Measurements from ENCODE around the gene RPS17. TPM values are rescaled to one million over a fixed set of nuclear protein-coding genes. Genes with fewer than 3 reads are reported as not detected.

The RPS17 gene
- total and polyA plus RNA-seq, 2 of the 4 experiments (the other 2 are of a cell fraction): 2,617 to 4,201 TPM

DNA sequence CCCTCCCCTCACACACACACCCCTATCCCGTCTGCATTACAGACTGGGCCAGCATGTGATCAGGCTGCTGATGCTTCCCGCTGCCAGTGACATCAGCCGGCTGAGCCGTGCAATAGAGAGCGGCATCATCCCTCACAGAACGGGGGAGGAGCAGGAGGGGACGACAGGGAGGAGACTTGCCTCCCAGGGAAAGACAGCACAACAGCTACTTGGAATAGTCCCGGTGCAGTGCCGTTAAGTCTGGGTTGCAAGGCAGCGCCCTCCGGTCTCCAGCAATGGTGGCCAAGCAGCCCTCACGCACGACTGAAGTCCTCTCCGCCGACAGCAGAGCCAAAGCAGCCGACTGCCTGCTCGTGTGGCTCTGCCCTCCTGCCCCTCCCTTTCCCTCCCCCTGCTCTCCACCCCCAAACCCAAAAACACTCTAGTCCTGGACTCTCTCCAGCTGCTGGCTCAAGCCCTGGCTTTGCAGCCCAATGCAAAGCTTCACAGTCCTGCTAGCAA, 31.5 kb upstream of the RPS17 start (continued):
- TF ChIP-seq BHLHE40 (IDR thresholded peaks at IDR 0.05; ENCODE audit: low read depth, low read length): peak; percentile 36; the same call in 1 of the 2 replicates

DNA sequence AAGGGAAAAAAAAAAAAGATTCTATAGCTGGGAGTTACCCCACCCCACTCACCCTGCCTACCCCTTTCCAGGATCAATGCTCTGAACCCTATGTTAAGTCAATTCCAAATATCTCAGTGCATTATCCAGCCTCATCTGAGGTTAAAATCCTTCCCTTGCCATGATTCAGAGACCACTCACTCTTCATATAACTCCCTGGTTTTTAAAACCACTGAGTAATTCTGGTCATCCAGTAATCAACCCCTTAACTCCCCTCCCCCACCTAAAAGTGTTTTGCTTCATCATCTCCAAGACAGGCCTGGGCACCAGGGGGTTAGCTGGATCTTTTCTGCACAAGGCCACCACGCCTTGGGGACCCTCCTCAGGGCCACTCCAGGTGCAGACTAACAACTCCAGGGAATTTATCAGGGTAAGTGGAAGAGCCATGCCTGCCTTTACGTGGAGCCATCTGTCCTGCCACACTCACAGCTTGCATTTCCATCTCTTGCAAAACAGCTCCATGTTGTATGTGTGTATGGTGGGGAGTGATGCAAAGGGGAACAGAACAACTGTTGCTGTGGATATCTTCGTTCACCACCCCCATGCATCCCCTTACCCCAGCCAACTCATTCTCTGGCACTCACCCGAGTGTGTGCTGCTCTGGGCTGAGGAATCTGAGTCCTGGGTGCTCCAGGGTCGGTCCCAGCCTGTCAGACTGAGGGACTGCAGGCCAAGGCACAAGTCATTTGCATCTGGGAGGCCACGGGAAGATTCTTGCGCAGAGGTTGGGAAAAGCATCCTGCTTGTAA, 30.7 kb upstream of the RPS17 start:
- peaks cover 11% of the 10 kb centered on the region for H3K4me1 ChIP-seq (ENCODE audit: control insufficient read depth, insufficient read depth, low read length)
- H2AFZ ChIP-seq (replicated peaks; ENCODE audit: low read length, poor library complexity): peak overlapping the region; percentile 96
- H3K9me3 ChIP-seq (ENCODE audit: control insufficient read depth, insufficient read depth, low read length): no peaks in the 10 kb centered on the region
- H2AK9ac ChIP-seq (replicated peaks; ENCODE audit: low read depth, low read length, poor library complexity): peak overlapping the region; percentile 86
- CTCF ChIA-PET: no interaction called here
- DNase-seq (peak; percentile 70), ATAC-seq (ENCODE audit: low read depth) (0 out of 2 replicates have a peak, but pooled peaks have one; percentile 3)
- no CpG with 5 or more reads among the region's 7 CpGs for WGBS, 2 experiments (ENCODE audit: extremely low coverage in 2 of 2, insufficient read length in 1 of 2)
- peaks cover 0 to 7% of the 10 kb centered on the region in 2 experiments; a peak in 1 of 4 replicates for H3K79me1 ChIP-seq (ENCODE audit: low read depth in 1 of 2, low read length in 2 of 2)
- H3K18ac ChIP-seq (ENCODE audit: low read depth, low read length): peak overlapping the region; percentile 4; the same call in 1 of the 2 replicates
- dilution Hi-C loops (cut with HindIII; ENCODE audit: low sequenced_read_pairs, unreplicated experiment): no loop called here
- intact Hi-C loops (cut with micrococcal nuclease): no loop called here
- no peak overlapping the region for H3K56ac ChIP-seq (ENCODE audit: extremely low read depth, insufficient read depth, low read length)
- peak overlapping the region; percentile 4; the same call in 1 of the 2 replicates for H2BK20ac ChIP-seq (ENCODE audit: low read depth, low read length)
- H3K9me1 ChIP-seq (ENCODE audit: insufficient read depth, low read length): peaks cover 4% of the 10 kb centered on the region; the same call in 1 of the 2 replicates
- H4K5ac ChIP-seq (ENCODE audit: low read depth, low read length): peak overlapping the region; percentile 23; the same call in 1 of the 2 replicates
- BruUV-seq (replicated peaks): no TSS peak
- in situ Hi-C loops (cut with MboI; ENCODE audit: low sequenced_read_pairs): no loop called here
- peak overlapping the region; percentile 50; the same call in 1 of the 2 replicates for H3K27ac ChIP-seq (ENCODE audit: insufficient read depth, low read length)
- H2BK15ac ChIP-seq (ENCODE audit: low read depth, low read length): no peak overlapping the region; the same call in 2 of the 3 replicates
- H3K4me3 ChIP-seq (ENCODE audit: insufficient read depth, low read depth, low read length): 0 out of 2 replicates have a peak overlapping the region, but pooled peaks have one; percentile 5
- H2AK5ac ChIP-seq (ENCODE audit: low read depth, low read length): peak overlapping the region; percentile 60; the same call in 1 of the 2 replicates
- TF ChIP-seq SMC3 (IDR thresholded peaks at IDR 0.05; ENCODE audit: low read depth, low read length) (no peak), MAFK (IDR thresholded peaks at IDR 0.05; ENCODE audit: low read depth, low read length) (no peak), RFX5 (IDR thresholded peaks at IDR 0.05; ENCODE audit: low read depth, low read length) (no peak), CEBPB (IDR thresholded peaks at IDR 0.05; ENCODE audit: low read depth, low read length) (peak; percentile 55)
- TF ChIP-seq, protein P1, sequence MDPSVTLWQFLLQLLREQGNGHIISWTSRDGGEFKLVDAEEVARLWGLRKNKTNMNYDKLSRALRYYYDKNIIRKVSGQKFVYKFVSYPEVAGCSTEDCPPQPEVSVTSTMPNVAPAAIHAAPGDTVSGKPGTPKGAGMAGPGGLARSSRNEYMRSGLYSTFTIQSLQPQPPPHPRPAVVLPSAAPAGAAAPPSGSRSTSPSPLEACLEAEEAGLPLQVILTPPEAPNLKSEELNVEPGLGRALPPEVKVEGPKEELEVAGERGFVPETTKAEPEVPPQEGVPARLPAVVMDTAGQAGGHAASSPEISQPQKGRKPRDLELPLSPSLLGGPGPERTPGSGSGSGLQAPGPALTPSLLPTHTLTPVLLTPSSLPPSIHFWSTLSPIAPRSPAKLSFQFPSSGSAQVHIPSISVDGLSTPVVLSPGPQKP (IDR thresholded peaks at IDR 0.05; ENCODE audit: borderline replicate concordance, low read depth, low read length): no peak
- no peak overlapping the region for H4K91ac ChIP-seq (ENCODE audit: insufficient read depth, low read depth, low read length)
- H3K9ac ChIP-seq (ENCODE audit: low read depth, low read length): peak overlapping the region; percentile 33
- H4K8ac ChIP-seq (ENCODE audit: low read depth in 2 of 2, low read length in 2 of 2): peak overlapping the region; percentile 35 to 59; a peak in 3 of 4 replicates
- peak overlapping the region; percentile 49 for H3K4me2 ChIP-seq (ENCODE audit: low read depth, low read length)
- no peaks in the 10 kb centered on the region for H3K36me3 ChIP-seq (ENCODE audit: control insufficient read depth, insufficient read depth, low read length)
- peak overlapping the region; percentile 18 for H3K14ac ChIP-seq (replicated peaks; ENCODE audit: low read depth, low read length)
- peak overlapping the region; percentile 52 for H3K23ac ChIP-seq (ENCODE audit: low read depth, low read length)
- H2BK120ac ChIP-seq (ENCODE audit: low read depth, low read length): no peak overlapping the region
- H3K27me3 ChIP-seq (ENCODE audit: control insufficient read depth, insufficient read depth, low read length): 0 out of 2 replicates have a peak, but pooled peaks cover 2% of the 10 kb centered on the region
- POLR2A ChIA-PET (ENCODE audit: unreplicated experiment): no interaction called here
- peak overlapping the region; percentile 25 for H2BK5ac ChIP-seq (ENCODE audit: low read depth, low read length, poor library complexity, severe bottlenecking)
- H4K20me1 ChIP-seq (ENCODE audit: insufficient read depth, low read length): no peaks in the 10 kb centered on the region
- peak overlapping the region; percentile 31 for H3K4ac ChIP-seq (ENCODE audit: low read depth, low read length)

Data from IMR-90 (cell line).